Activated CD8-positive, alpha-beta T cell treated with anti-CD3 and anti-CD28 coated beads for 36 hours (primary cell): ENCODE measurements around the gene PGAM5. TPM values are rescaled to one million over a fixed set of nuclear protein-coding genes. Genes with fewer than 3 reads are reported as not detected.

Experiments
- ATAC-seq: fragments of 200-7000 bp; cut with Tn5 transposase; one replicate; pipeline ENCODE4 v1.10.0; 2021; ENCODE audit warnings: mild to moderate bottlenecking, moderate library complexity
- CTCF ChIA-PET: fragments of 350-600 bp; sonication (Branson Sonifier 250); formaldehyde crosslinking; loops from one replicate; lab custom pipeline; 2021; ENCODE audit warnings: antibody characterized with exemption; lab: Charles Lee
- POLR2A ChIA-PET: fragments of 350-600 bp; sonication (Branson Sonifier 250); formaldehyde crosslinking; loops from one replicate; lab custom pipeline; 2021; ENCODE audit warnings: antibody characterized with exemption; lab: Charles Lee
- DNase-seq: peaks from one replicate; pipeline ENCODE4 v3.0.0-alpha.2; 2020
- H3K27ac Mint-ChIP-seq: one replicate; pipeline ENCODE4 v1.8.0; 2021; ENCODE audit warnings: mild to moderate bottlenecking, mixed read lengths
- H3K27me3 Mint-ChIP-seq: one replicate; pipeline ENCODE4 v1.8.0; 2021; ENCODE audit warnings: mixed read lengths
- H3K36me3 Mint-ChIP-seq: one replicate; pipeline ENCODE4 v1.8.0; 2021; ENCODE audit warnings: low read depth, mixed read lengths
- H3K4me1 Mint-ChIP-seq: one replicate; pipeline ENCODE4 v1.8.0; 2021; ENCODE audit warnings: low read depth, mixed read lengths
- H3K4me3 Mint-ChIP-seq: one replicate; pipeline ENCODE4 v1.8.0; 2021; ENCODE audit warnings: mild to moderate bottlenecking, moderate library complexity, mixed read lengths
- H3K9me3 Mint-ChIP-seq: one replicate; pipeline ENCODE4 v1.8.0; 2021; ENCODE audit warnings: mixed read lengths
- intact Hi-C: fragments of 100-400 bp; cut with micrococcal nuclease; formaldehyde crosslinking; loops from one replicate; pipeline ENCODE4 v1.10.0; 2022
- total RNA-seq, 2 experiments: library from RNA; stranded (reverse); gene quantifications; one replicate each; pipeline ENCODE4 v1.2.3, GENCODE V29; 2021
- TF ChIP-seq, protein P1 (sequence below): fragments of 200-600 bp; IDR thresholded peaks from one replicate; pipeline ENCODE4 v1.8.0; 2022; ENCODE audit warnings: antibody characterized with exemption, mild to moderate bottlenecking

The PGAM5 gene
- total RNA-seq, 2 experiments from 2014 or later, result 69.6 to 73.2 TPM

- CTCF ChIA-PET, result interaction anchor here (1.0 to 1.5 kb wide), 2 partner anchors 13 to 70 kb away, joined by 3 read pairs; no protein-coding TSS in a partner anchor
- H3K4me1 Mint-ChIP-seq, result peaks cover 5% of the 10 kb centered on the region
- POLR2A ChIA-PET, result interaction anchor here (0.7 kb wide), 1 partner anchor 30 kb away, joined by 3 read pairs; no protein-coding TSS in a partner anchor
- ATAC-seq (no peak), DNase-seq (no peak)
- H3K9me3 Mint-ChIP-seq, result no peaks in the 10 kb centered on the region
- intact Hi-C loops, result no loop called here
- peaks cover 84% of the 10 kb centered on the region for H3K36me3 Mint-ChIP-seq
- H3K27me3 Mint-ChIP-seq, result no peaks in the 10 kb centered on the region
- peak overlapping the region; percentile 24 for H3K27ac Mint-ChIP-seq
- TF ChIP-seq, protein P1, sequence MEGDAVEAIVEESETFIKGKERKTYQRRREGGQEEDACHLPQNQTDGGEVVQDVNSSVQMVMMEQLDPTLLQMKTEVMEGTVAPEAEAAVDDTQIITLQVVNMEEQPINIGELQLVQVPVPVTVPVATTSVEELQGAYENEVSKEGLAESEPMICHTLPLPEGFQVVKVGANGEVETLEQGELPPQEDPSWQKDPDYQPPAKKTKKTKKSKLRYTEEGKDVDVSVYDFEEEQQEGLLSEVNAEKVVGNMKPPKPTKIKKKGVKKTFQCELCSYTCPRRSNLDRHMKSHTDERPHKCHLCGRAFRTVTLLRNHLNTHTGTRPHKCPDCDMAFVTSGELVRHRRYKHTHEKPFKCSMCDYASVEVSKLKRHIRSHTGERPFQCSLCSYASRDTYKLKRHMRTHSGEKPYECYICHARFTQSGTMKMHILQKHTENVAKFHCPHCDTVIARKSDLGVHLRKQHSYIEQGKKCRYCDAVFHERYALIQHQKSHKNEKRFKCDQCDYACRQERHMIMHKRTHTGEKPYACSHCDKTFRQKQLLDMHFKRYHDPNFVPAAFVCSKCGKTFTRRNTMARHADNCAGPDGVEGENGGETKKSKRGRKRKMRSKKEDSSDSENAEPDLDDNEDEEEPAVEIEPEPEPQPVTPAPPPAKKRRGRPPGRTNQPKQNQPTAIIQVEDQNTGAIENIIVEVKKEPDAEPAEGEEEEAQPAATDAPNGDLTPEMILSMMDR, result no peak
- no peak overlapping the region for H3K4me3 Mint-ChIP-seq
These were observed 29.1 kb downstream of the PGAM5 start for GRCh38 chr12:132739600-132740312.

GRCh38 chr12:132740313-132740646 is 29.6 kb downstream of the PGAM5 start:
- no peak for ATAC-seq
- CTCF ChIA-PET, result interaction anchor here (1.0 to 1.5 kb wide), 2 partner anchors 13 to 70 kb away, joined by 3 read pairs; no protein-coding TSS in a partner anchor
- Mint-ChIP-seq H3K4me1 (peaks cover 7% of the 10 kb centered on the region), H3K27me3 (no peaks in the 10 kb centered on the region), H3K36me3 (peaks cover 84% of the 10 kb centered on the region), H3K9me3 (no peaks in the 10 kb centered on the region), H3K4me3 (no peak overlapping the region), H3K27ac (no peak overlapping the region)
- DNase-seq, result no peak
- intact Hi-C loops, result no loop called here
- TF ChIP-seq, protein P1, result no peak
- POLR2A ChIA-PET, result interaction anchor here (0.7 kb wide), 1 partner anchor 30 kb away, joined by 3 read pairs; no protein-coding TSS in a partner anchor

GRCh38 chr12:132740652-132741051 is 30.0 kb downstream of the PGAM5 start:
- no peak overlapping the region for H3K4me3 Mint-ChIP-seq
- ChIA-PET POLR2A (interaction anchor here (0.7 to 1.4 kb wide), 2 partner anchors 10 to 31 kb away, joined by 3 to 6 read pairs; no protein-coding TSS in a partner anchor), CTCF (interaction anchor here (1.5 kb wide), 1 partner anchor 13 kb away, joined by 3 read pairs; no protein-coding TSS in a partner anchor)
- DNase-seq (no peak), ATAC-seq (no peak)
- no peaks in the 10 kb centered on the region for H3K9me3 Mint-ChIP-seq
- intact Hi-C loops, result no loop called here
- no peak overlapping the region for H3K27ac Mint-ChIP-seq
- peaks cover 84% of the 10 kb centered on the region for H3K36me3 Mint-ChIP-seq
- H3K4me1 Mint-ChIP-seq, result peaks cover 7% of the 10 kb centered on the region
- H3K27me3 Mint-ChIP-seq, result no peaks in the 10 kb centered on the region
- TF ChIP-seq, protein P1, result no peak

DNA sequence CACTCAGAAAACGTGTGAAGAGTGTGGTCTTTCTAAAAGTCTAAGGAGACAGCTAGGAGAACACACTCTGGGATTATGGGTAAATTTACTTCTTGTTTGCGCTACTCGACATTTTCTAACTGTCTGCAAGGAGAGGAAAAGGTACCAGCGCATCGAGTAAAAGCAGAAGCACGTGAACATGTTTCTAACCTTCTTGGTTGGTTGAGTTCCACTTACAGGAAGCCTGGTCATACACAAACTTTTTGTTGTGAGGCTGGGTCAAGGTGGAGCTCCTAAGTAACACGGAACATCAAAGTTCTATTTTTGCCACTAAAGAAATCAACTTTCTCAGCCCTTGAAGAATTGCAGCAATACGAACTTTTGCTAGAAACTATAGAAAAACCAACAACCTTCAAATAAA is 31.0 kb downstream of the PGAM5 start:
- CTCF ChIA-PET, result interaction anchor here (1.0 to 1.4 kb wide), 3 partner anchors 10 to 15 kb away, joined by 3 to 5 read pairs (median 3); no protein-coding TSS in a partner anchor
- H3K27ac Mint-ChIP-seq, result no peak overlapping the region
- POLR2A ChIA-PET, result interaction anchor here (0.7 to 1.6 kb wide), 3 partner anchors 11 to 32 kb away, joined by 4 to 8 read pairs (median 6); no protein-coding TSS in a partner anchor
- H3K9me3 Mint-ChIP-seq, result no peaks in the 10 kb centered on the region
- H3K4me1 Mint-ChIP-seq, result peaks cover 7% of the 10 kb centered on the region
- ATAC-seq, result no peak
- no peak for DNase-seq
- peaks cover 80% of the 10 kb centered on the region for H3K36me3 Mint-ChIP-seq
- TF ChIP-seq, protein P1, result no peak
- intact Hi-C loops, result no loop called here
- H3K4me3 Mint-ChIP-seq, result no peak overlapping the region
- no peaks in the 10 kb centered on the region for H3K27me3 Mint-ChIP-seq

DNA sequence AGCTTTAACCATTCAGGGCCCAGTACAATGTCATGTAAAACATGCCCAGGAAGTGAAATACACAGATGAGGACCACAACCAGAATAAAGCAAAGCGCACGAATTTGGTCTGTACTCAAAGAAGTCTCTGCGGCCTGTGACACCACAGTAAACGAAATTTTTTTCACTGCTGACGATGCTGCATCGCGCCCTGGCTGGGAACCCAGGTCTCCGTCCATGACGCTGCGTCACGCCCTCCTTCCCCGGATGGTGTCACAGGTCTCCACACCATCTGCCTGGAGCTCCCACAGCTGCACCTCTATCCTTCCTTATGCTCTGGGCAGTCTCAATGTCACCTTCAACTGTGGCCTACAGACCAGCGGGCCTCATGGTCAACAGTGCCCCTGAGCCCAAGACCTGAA is 33.2 kb downstream of the PGAM5 start:
- ChIA-PET POLR2A (interaction anchor here (0.7 kb wide), 1 partner anchor 14 kb away, joined by 4 read pairs; no protein-coding TSS in a partner anchor), CTCF (no interaction called here)
- ATAC-seq, result no peak
- Mint-ChIP-seq H3K27ac (no peak overlapping the region), H3K4me1 (peaks cover 7% of the 10 kb centered on the region), H3K4me3 (no peak overlapping the region), H3K27me3 (no peaks in the 10 kb centered on the region), H3K36me3 (peaks cover 86% of the 10 kb centered on the region), H3K9me3 (no peaks in the 10 kb centered on the region)
- intact Hi-C loops, result no loop called here
- TF ChIP-seq, protein P1, result no peak
- no peak for DNase-seq
